ENCODE data around the gene DHX30.

DNA sequence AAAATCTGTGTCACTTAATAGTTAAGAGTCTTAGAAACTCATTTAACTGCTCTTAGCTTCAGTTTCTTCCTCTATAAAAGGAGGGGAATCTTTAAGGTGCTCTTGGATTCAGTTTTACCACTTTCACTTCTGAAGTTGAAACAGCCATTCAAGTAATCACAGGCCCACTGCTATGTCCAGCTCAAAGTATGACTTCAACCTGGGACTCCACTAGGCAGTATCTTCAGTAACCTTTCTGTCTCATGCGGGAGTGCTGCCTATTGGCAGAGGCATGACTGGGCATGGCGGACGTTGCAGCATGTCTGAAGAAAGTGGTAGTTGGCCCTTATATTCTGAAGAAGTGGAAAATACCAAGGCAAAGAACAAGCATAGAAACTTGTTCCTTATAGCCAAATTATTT, 92.3 kb downstream of the DHX30 start:
- TF ChIP-seq, protein P1, sequence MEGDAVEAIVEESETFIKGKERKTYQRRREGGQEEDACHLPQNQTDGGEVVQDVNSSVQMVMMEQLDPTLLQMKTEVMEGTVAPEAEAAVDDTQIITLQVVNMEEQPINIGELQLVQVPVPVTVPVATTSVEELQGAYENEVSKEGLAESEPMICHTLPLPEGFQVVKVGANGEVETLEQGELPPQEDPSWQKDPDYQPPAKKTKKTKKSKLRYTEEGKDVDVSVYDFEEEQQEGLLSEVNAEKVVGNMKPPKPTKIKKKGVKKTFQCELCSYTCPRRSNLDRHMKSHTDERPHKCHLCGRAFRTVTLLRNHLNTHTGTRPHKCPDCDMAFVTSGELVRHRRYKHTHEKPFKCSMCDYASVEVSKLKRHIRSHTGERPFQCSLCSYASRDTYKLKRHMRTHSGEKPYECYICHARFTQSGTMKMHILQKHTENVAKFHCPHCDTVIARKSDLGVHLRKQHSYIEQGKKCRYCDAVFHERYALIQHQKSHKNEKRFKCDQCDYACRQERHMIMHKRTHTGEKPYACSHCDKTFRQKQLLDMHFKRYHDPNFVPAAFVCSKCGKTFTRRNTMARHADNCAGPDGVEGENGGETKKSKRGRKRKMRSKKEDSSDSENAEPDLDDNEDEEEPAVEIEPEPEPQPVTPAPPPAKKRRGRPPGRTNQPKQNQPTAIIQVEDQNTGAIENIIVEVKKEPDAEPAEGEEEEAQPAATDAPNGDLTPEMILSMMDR (IDR thresholded peaks at IDR 0.05; ENCODE audit: poor library complexity), result no peak
- TF ChIP-seq EZH2phosphoT487 (IDR thresholded peaks at IDR 0.05; ENCODE audit: low read depth, severe bottlenecking, unreplicated experiment), result no peak
